GM20000 (cell line): ENCODE measurements around the gene TMEM269.

Experiments used
- DNase-seq: peaks from one replicate; pipeline ENCODE4 v3.0.0; 2012; ENCODE audit warnings: low spot score
- CTCF ChIP-seq: IDR thresholded peaks from 2 replicates; pipeline ENCODE4 v1.5.1; 2012; ENCODE audit warnings: mild to moderate bottlenecking, control low read depth; ENCODE audit errors: extremely low read depth, missing control alignments

TMEM269 gene

DNA sequence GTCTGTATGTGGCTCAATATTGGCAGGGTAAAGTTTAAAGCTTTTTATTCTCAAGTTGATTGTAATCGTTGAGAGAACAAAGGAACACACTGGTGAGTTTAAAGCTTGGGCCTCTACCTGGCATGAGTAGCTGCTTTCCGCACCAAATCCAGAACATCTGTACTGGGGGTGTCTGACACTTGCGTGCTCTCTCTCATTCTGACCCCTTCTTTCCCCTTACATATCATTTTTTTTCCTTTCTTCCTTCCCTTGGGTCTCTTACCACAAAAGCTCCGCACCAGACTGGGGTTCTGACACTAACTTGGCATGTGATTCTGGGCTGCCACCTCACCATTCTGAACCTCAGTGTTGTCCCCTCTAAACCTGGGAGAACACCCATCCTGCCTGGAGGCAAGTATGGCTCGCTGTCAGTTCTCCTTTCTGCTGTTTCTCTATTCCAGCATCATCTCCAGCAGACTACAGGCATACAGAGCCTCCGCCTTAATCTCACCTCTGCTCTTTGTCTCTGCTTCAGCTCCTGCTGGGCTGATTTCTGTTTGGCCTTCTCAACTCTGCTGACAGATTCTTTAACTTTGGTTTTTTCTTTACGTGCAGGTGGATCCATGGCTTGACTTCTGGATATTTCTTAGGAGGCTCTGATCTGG lies 31.3 kb downstream of the TMEM269 start:
- peak; percentile 17 for DNase-seq
- no peak for TF ChIP-seq CTCF

DNA sequence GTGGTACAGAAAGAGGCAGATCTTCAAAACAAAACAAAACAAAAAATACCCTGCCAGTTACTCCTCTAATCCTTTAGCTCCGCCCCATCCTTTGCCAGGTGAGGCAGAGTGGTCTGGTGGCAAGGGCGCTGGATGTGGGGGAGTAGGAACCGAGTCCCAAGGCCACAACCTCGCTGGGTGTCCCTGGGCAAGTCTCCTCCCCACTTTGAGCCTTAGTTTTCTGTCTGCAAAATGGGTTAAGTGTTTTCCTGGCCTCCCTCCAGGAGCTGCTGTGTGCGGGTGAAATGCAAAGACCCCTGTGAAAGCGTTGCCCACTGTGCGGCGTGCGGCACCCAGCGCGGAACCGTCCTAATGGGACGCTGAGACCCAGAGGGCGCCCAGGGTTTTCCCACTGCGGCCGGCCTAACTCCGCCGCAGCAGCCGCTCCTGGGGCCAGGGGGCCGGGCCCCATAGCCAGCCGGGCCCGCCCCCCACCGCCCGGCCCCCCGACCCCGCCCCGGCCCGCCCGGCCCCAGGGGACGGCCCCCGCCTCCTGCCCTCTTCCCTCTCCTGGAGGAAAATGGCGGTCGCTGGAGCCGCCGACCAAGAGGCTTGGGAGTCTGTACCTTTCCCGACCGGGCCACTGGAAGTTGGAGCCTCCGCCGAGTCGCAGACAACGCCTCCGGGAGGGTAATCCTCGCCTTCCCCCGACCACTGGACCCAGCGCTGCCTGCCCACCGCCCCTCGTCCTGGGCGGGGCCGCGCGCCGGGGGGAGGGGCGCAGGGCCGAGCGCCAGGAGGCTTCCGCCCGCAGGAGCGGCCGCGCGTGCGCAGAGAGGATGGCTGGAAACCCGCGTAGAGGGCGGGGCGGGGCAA lies 32.0 kb downstream of the TMEM269 start, which contains the start of the genes ERMAP and SVBP:
ERMAP (plus strand) TSS at position 538 of the 855 bp plus-strand sequence. CDS start 13,327 bp downstream, outside the sequence.
SVBP (minus strand) TSS at position 813 of the 855 bp plus-strand sequence. CDS start 853 bp downstream, outside the sequence.
- no peak for TF ChIP-seq CTCF
- DNase-seq: peak; percentile 98

DNA sequence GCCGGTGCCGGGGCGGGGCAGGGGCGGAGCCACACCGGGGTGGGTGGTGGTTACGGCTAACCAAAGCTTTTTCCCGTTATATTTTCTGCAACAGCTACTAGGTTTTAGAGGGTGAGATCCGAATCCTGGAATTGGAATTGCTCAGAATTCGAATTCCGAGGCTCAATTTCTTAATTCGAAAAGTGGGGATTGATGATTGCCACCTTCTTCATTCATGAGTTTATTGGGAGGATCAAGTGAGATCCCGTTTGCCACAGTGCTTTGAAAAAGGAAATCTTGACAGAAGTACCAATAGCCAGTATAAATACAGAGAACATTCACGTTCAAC lies 32.6 kb downstream of the TMEM269 start:
- no peak for TF ChIP-seq CTCF
- no peak for DNase-seq

DNA sequence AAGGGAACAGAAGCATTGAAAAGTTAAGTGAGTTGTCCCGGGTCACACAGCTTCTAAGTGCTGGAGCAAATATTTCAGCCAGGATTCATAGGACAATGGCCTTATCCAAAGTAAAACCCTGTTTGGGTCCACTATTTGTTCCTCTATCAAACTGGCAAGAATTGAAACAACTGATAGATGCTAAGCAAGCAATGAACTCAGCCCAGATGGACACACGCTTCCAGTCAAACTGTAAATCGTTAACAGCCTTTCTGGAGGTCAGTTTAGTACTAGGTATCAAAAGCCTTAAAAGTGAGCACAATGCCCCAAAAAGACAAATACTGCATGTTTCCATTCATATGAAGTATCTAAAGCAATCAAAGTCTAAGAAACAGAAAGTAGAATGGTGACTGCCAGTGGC lies 33.2 kb downstream of the TMEM269 start:
- no peak for TF ChIP-seq CTCF
- DNase-seq: no peak

GRCh38 chr1:42820813-42821212 lies 36.0 kb downstream of the TMEM269 start:
- DNase-seq: no peak
- no peak for TF ChIP-seq CTCF

- no peak for TF ChIP-seq CTCF
- DNase-seq: no peak
These were observed 36.9 kb downstream of the TMEM269 start for GRCh38 chr1:42821690-42822089.

GRCh38 chr1:42822800-42823392 lies 38.1 kb downstream of the TMEM269 start:
- no peak for TF ChIP-seq CTCF
- DNase-seq: no peak
